Activated CD8-positive, alpha-beta memory T cell treated with anti-CD3 and anti-CD28 coated beads for 1 hour (primary cell): ENCODE data around the gene C11orf68.

Experiments
- DNase-seq, 2 donors: peaks; one replicate each; pipeline ENCODE4 v3.0.0-alpha.2; 2020; ENCODE audit warnings: low read depth in 1 of 2; ENCODE audit errors: extremely low read depth in 1 of 2

The C11orf68 gene

GRCh38 chr11:65872586-65873317 lies 46.1 kb downstream of the C11orf68 start, which contains the start of gene EFEMP2:
Gene EFEMP2 (minus strand): TSS chr11:65872800. CDS start chr11:65872354, 446 bp downstream.
- no peak for DNase-seq

GRCh38 chr11:65871811-65872548 lies 46.9 kb downstream of the C11orf68 start:
- DNase-seq: no peak

- no peak for DNase-seq
Observed at GRCh38 chr11:65870706-65871681, 47.9 kb downstream of the C11orf68 start.

- no peak for DNase-seq
Observed at GRCh38 chr11:65870307-65870658, 48.6 kb downstream of the C11orf68 start.

- no peak for DNase-seq
Observed at GRCh38 chr11:65869643-65870306, 49.1 kb downstream of the C11orf68 start.

GRCh38 chr11:65868907-65869306 lies 50.0 kb downstream of the C11orf68 start:
- no peak for DNase-seq

- no peak for DNase-seq
Observed at GRCh38 chr11:65868076-65868667, 50.7 kb downstream of the C11orf68 start.

- DNase-seq: no peak
Observed at GRCh38 chr11:65867284-65868071, 51.4 kb downstream of the C11orf68 start.
